AG04449 (cell line): ENCODE data around the gene SAG.

Experiments used
- CTCF ChIA-PET: fragments of 350-600 bp; formaldehyde crosslinking; extraction: SDS; loops from one replicate; lab custom pipeline; 2021; ENCODE audit warnings: antibody characterized with exemption; lab: Yijun Ruan, JAX
- POLR2A ChIA-PET: fragments of 400-600, 350-600 bp; formaldehyde crosslinking; extraction: SDS; loops from one replicate; lab custom pipeline; 2020; ENCODE audit warnings: antibody characterized with exemption, inconsistent platforms; lab: Yijun Ruan, JAX
- DNase-seq: peaks from one replicate; pipeline ENCODE4 v3.0.0-alpha.2; 2010; ENCODE audit warnings: low read depth, low spot score
- H3K4me3 ChIP-seq: 2 replicates; pipeline ENCODE4 v1.5.1; 2011; ENCODE audit warnings: low read depth, mild to moderate bottlenecking, control low read depth, low read length
- TF ChIP-seq, protein P1 (sequence below): IDR thresholded peaks from one replicate; pipeline ENCODE4 v1.5.1; 2011; ENCODE audit warnings: mild to moderate bottlenecking, moderate library complexity, low read length, control low read depth, inconsistent platforms; ENCODE audit not compliant: insufficient read depth; ENCODE audit errors: missing control alignments

Gene SAG

GRCh38 chr2:233389601-233390125, 82.0 kb downstream of the SAG start:
- ChIA-PET CTCF (interaction anchor here (0.7 to 1.2 kb wide), 3 partner anchors 17 to 59 kb away, joined by 3 read pairs; no protein-coding TSS in a partner anchor), POLR2A (no interaction called here)
- H3K4me3 ChIP-seq = no peak overlapping the region
- TF ChIP-seq, protein P1, sequence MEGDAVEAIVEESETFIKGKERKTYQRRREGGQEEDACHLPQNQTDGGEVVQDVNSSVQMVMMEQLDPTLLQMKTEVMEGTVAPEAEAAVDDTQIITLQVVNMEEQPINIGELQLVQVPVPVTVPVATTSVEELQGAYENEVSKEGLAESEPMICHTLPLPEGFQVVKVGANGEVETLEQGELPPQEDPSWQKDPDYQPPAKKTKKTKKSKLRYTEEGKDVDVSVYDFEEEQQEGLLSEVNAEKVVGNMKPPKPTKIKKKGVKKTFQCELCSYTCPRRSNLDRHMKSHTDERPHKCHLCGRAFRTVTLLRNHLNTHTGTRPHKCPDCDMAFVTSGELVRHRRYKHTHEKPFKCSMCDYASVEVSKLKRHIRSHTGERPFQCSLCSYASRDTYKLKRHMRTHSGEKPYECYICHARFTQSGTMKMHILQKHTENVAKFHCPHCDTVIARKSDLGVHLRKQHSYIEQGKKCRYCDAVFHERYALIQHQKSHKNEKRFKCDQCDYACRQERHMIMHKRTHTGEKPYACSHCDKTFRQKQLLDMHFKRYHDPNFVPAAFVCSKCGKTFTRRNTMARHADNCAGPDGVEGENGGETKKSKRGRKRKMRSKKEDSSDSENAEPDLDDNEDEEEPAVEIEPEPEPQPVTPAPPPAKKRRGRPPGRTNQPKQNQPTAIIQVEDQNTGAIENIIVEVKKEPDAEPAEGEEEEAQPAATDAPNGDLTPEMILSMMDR = no peak
- DNase-seq = no peak

- no peak overlapping the region for H3K4me3 ChIP-seq
- no peak for DNase-seq
- TF ChIP-seq, protein P1 = no peak
- CTCF ChIA-PET = interaction anchor here (1.0 to 1.2 kb wide), 4 partner anchors 9 to 49 kb away, joined by 3 to 5 read pairs (median 4); no protein-coding TSS in a partner anchor
- POLR2A ChIA-PET = no interaction called here
These were observed 88.1 kb downstream of the SAG start for GRCh38 chr2:233395687-233396086.
